GM19240 (cell line): ENCODE results near the gene LRMDA.

Experiments
- DNase-seq: peaks from one replicate; pipeline ENCODE4 v3.0.0; 2011; ENCODE audit warnings: low spot score; ENCODE audit not compliant: insufficient read length

The LRMDA gene

GRCh38 chr10:75703191-75703854 is 271.9 kb downstream of the LRMDA start:
- DNase-seq, result no peak

GRCh38 chr10:75705426-75705825 is 274.0 kb downstream of the LRMDA start:
- no peak for DNase-seq

- no peak for DNase-seq
Measured at GRCh38 chr10:75707080-75707840, 275.8 kb downstream of the LRMDA start.

GRCh38 chr10:75708060-75708459 is 276.6 kb downstream of the LRMDA start:
- DNase-seq, result no peak

GRCh38 chr10:75709245-75709644 is 277.8 kb downstream of the LRMDA start:
- DNase-seq, result no peak

- DNase-seq, result no peak
Measured at GRCh38 chr10:75709811-75710210, 278.4 kb downstream of the LRMDA start.

- no peak for DNase-seq
Measured at GRCh38 chr10:75712242-75712880, 280.9 kb downstream of the LRMDA start.

- no peak for DNase-seq
Measured at GRCh38 chr10:75716506-75716905, 285.1 kb downstream of the LRMDA start.

- DNase-seq, result no peak
Measured at GRCh38 chr10:75717126-75717916, 285.9 kb downstream of the LRMDA start.

GRCh38 chr10:75718991-75719390 is 287.6 kb downstream of the LRMDA start:
- DNase-seq, result no peak

- DNase-seq, result no peak
Measured at GRCh38 chr10:75720157-75720556, 288.7 kb downstream of the LRMDA start.

- DNase-seq, result no peak
Measured at GRCh38 chr10:75722020-75722419, 290.6 kb downstream of the LRMDA start.

GRCh38 chr10:75722609-75723008 is 291.2 kb downstream of the LRMDA start:
- no peak for DNase-seq

GRCh38 chr10:75723319-75723980 is 292.0 kb downstream of the LRMDA start:
- DNase-seq, result no peak

GRCh38 chr10:75724047-75724446 is 292.6 kb downstream of the LRMDA start:
- no peak for DNase-seq

- DNase-seq, result no peak
Measured at GRCh38 chr10:75726522-75727483, 295.4 kb downstream of the LRMDA start.

GRCh38 chr10:75730847-75731246 is 299.4 kb downstream of the LRMDA start:
- no peak for DNase-seq

- no peak for DNase-seq
Measured at GRCh38 chr10:75733135-75733890, 301.9 kb downstream of the LRMDA start.

GRCh38 chr10:75736151-75736640 is 304.8 kb downstream of the LRMDA start:
- no peak for DNase-seq
